Measurements from ENCODE around the gene DGKI.

The DGKI gene

DNA sequence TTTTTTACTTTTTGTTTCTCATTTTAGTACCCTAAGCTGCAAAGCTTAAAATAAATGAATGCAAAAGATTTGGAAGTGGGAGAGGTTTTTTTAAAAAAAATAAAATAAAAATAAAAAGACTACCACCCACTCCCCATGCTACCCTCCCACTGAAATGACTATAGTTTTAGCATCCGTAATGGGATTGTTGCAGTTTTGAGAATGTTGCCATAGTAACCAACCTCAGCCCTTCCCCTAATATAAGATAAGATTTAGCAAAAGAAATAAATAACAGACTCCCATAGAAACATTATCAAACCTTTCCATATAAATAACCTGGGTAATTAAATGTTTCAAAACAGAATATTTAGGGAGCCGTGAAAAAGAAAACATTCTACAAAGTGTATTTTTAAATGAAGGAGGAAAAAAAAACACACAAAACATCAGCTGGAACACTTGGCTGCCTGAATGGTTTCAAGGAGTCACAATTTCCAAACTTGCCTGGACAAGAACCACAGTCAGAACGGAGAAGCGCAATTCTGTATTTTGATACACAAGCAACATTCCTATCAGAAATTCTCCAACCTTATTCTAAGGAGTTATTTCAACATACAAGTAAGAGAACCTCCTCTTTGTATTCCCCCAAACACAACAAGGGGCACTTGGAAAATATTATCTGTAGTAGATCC, 57.4 kb downstream of the DGKI start:
- no peak for DNase-seq (ENCODE audit: low read depth in 3 of 3)

DNA sequence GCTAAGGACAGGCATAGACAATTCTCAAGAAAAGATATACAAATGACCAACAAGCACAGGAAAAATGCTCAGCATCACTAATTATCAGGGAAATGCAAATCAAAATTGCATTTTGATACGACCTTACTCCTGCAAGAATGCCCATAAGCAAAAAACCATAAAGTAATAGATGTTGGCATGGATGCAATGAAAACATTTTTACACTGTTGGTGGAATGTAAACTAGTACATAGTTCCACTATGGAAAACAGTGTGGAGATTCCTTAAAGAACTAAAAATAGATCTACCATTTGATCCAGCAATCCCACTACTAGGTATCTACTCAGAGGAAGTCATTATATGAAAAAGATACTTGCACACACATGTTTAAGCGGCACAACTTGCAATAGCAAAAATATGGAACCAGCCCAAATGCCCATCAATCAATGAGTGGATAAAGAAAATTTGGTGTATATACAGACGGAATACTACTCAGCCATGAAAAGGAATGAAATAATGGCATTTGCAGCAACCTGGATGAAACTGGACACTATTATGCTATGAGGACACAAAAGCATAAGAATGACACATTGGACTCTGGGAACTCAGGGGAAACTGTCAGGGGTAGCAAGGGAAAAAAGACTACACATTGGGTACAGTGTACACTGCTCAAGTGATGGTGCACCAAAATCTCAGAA, 59.3 kb downstream of the DGKI start:
- no peak for DNase-seq (ENCODE audit: low read depth in 3 of 3)

GRCh38 chr7:137778511-137778910, 68.3 kb downstream of the DGKI start:
- no peak for DNase-seq (ENCODE audit: low read depth in 3 of 3)

DNA sequence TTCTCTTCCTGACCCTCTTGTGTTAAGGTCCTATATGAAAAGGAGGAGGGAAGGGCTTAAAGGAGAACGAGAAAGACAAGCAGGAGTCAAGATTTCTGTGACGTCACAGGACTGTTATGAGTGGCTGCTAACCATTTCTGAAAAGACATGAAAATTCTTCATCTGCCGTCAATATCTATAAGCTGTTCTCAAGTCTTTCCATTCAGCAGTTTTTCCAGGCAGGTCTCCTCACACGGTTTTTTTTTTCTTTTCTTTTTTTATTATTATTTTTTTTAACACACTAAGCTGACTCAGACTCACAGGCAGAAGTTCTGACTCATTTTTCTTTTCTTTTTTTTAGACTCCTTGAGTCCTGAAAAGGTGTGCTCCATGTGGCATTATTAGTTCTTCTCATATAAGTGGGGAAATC, 72.0 kb downstream of the DGKI start:
- no peak for DNase-seq (ENCODE audit: low read depth in 3 of 3)

GRCh38 chr7:137772748-137773147, 74.0 kb downstream of the DGKI start:
- no peak for DNase-seq (ENCODE audit: low read depth in 3 of 3)

GRCh38 chr7:137772316-137772715, 74.5 kb downstream of the DGKI start:
- no peak for DNase-seq (ENCODE audit: low read depth in 3 of 3)

DNA sequence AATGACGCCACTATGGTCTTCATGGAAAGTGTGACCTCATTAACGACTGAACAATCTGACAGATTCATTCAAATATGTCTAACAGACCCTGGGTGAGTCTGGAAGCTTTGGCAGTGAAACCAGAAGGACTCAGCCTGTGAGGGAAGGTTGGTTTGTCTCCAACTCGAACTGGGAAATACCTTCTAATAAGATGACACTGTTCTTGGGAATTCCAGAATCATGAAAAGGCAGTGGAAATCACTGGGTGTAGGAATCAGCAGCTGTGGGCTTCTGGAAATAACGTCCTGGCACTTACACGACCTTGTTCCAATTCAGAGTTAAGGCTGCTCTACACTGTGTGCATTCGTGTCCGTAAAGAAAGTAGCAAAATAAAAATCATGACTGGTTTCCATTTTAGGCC, 75.1 kb downstream of the DGKI start:
- no peak for DNase-seq (ENCODE audit: low read depth in 3 of 3)

DNA sequence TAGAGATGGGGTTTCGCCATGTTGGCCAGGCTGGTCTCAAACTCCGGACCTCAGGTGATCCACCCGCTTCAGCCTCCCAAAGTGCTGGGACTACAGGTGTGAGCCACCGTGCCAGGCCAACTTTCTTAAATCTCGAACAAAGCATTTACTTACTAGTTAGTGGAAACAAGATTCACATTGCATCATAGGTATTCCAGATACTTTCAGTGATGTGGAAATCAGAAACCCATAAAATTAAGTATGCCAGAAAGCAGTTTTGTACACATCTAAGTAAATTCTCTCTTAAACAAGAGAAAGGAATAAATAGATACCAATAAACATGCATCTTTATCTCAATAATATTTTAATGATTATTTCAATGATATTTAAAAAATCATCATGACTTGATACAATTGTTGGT, 75.5 kb downstream of the DGKI start:
- no peak for DNase-seq (ENCODE audit: low read depth in 3 of 3)

GRCh38 chr7:137768366-137768765, 78.4 kb downstream of the DGKI start:
- no peak for DNase-seq (ENCODE audit: low read depth in 3 of 3)

GRCh38 chr7:137762334-137762733, 84.4 kb downstream of the DGKI start:
- no peak for DNase-seq (ENCODE audit: low read depth in 3 of 3)

- no peak for DNase-seq (ENCODE audit: low read depth in 3 of 3)
Observed at GRCh38 chr7:137760111-137760510, 86.7 kb downstream of the DGKI start.

DNA sequence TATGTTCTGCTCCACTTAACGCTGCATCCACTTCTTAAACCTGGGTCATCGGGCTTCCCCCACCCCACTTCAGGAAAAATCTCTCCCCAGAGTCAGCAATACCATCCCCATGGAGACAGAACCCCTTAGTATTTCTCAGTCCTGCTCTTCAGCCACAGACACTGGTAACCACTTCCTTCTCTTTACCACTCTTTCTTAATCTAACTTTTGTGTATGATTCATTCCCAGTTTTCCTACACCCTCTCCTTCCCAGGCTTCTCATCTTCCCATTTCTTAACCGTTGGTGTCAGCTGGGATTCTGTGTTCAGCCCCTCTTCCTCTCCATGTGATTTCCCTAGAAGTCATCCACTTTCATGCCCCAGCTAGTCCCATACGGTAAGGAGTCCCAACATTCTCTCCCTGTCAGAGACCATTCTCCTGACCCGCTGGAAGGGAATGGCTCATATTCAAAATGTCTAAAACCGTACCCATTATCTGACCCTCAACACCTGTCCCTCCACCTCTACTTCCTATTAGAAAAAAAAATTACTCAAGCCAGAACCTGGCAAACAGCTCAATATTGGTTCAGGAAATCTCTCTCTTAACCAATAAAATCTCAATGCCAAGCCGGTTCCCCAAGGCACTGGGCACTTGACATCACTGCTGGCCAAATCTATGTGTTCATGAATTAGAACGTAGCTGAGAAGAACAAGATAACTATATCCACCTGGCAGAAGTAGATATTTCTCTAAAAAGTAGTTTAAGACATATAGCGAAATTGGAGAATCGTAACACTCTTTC, 89.4 kb downstream of the DGKI start:
- DNase-seq (ENCODE audit: low read depth in 3 of 3): no peak

GRCh38 chr7:137755846-137756651, 90.7 kb downstream of the DGKI start:
- no peak for DNase-seq (ENCODE audit: low read depth in 3 of 3)

- DNase-seq (ENCODE audit: low read depth in 3 of 3): no peak
Observed at GRCh38 chr7:137755427-137755826, 91.3 kb downstream of the DGKI start.

GRCh38 chr7:137753948-137754851, 92.6 kb downstream of the DGKI start:
- DNase-seq (ENCODE audit: low read depth in 3 of 3): no peak

DNA sequence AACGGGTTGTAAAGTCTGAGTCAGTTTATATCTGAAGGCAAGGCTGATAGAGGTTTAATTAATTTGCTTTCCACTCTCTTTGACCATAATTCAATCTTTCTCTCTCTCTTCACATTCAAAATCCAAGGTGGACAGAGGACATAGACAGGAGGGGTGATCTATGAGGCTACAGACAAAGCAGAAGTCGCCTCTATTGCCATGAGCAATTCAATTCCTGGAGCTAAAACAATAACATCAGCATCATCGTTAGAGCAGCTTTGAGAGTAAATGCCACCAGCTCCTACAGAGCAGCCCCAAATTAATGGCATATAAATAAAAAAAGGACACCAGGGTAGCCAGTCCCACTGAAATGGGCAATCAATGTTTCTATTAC, 93.2 kb downstream of the DGKI start:
- DNase-seq (ENCODE audit: low read depth in 3 of 3): no peak

DNA sequence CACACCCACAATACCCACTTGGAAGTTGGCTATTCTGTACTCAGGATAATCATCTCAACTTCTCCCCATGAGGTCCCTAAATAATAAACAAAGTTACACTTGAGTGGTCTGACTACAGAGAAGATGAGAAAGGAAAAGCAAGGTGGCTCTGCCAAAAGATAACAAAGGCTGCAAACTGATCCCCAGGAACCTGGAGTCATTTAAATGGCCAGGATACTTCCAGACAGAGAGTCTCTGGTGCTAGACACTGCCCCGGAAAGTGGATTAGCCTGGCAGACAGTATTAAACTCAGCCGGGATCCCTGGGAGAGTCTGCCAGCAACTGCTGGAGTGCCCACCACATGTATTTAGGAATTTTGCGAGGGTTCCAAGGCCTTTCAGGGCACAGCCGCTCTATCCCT, 93.7 kb downstream of the DGKI start:
- no peak for DNase-seq (ENCODE audit: low read depth in 3 of 3)

- no peak for DNase-seq (ENCODE audit: low read depth in 3 of 3)
Observed at GRCh38 chr7:137751361-137752009, 95.3 kb downstream of the DGKI start.

DNA sequence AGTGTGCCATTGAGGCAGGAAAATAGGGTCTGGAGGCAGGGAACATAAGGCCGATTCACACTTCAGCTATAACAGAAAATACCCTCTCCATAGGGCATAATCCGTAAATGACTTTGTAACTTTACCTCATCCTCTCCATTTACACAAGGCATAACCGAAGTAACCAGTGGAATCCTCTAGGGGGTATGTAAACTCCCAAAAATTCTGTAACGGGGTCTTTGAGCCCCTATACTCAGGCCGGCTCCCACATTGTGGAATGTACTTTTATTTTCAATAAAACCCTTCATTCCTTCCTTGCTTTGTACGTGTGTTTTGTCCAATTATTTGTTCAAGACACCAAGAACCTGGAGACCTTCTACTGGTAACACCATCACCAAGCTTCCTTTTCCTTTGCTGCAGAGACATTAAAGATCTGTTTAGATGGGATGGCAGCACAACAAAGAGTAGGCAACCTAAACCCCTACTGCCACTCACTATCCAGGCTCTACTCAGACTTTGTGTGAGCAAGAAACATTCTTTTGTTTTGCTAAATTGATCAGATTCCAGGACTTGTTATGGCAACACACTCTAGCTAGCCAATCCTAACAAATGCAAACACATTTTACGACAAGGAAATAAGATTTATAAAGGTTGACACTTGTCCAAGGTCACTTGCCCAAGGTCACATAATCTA, 99.3 kb downstream of the DGKI start:
- no peak for DNase-seq (ENCODE audit: low read depth in 3 of 3)

DNA sequence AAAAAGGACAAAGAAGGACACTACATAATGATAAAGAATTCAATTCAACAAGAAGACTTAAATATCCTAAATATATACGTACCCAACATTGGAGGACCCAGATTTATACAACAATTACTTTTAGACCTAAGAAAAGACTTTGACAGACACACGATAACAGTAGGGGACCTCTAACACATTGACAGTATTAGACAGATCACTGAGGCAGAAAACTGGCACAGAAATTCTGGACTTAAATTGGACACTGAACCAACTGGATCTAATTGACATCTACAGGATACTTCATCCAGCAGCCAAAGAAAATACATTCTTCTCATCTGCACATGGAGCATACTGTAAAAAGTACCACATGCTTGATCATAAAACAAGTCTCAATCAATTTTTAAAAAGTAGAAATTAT, 103.8 kb downstream of the DGKI start:
- no peak for DNase-seq (ENCODE audit: low read depth in 3 of 3)

All from stimulated activated CD4-positive, alpha-beta T cell treated with anti-CD3 and anti-CD28 coated beads, TNF-alpha, amount 100 ng/mL, for 4 hours (primary cell).